Duodenal mucosa (tissue), 2 donors: ENCODE data around the gene TMEM25.

ENCODE experiments used
- H3K27ac ChIP-seq: one replicate; pipeline ENCODE4 v1.7.0; 2013; ENCODE audit warnings: low read depth, low read length
- H3K27me3 ChIP-seq, 2 donors: one replicate each; pipeline ENCODE4 v1.7.0; 2013; ENCODE audit warnings: low read length in 2 of 2, control low read depth in 1 of 2; ENCODE audit not compliant: insufficient read depth in 2 of 2, control insufficient read depth in 1 of 2
- H3K36me3 ChIP-seq, 2 donors: one replicate each; pipeline ENCODE4 v1.7.0; 2013; ENCODE audit warnings: low read length in 2 of 2, control low read depth in 1 of 2; ENCODE audit not compliant: insufficient read depth in 2 of 2, control insufficient read depth in 1 of 2
- H3K4me1 ChIP-seq, 2 donors: one replicate each; pipeline ENCODE4 v1.7.0; 2013; ENCODE audit warnings: low read length in 2 of 2, control low read depth in 1 of 2; ENCODE audit not compliant: insufficient read depth in 2 of 2, control insufficient read depth in 1 of 2
- H3K4me3 ChIP-seq, 2 donors: one replicate each; pipeline ENCODE4 v1.7.0; 2013; ENCODE audit warnings: low read length in 2 of 2, low read depth in 1 of 2
- H3K9ac ChIP-seq, 2 donors: one replicate each; pipeline ENCODE4 v1.7.0; 2013; ENCODE audit warnings: low read length in 2 of 2, low read depth in 1 of 2
- H3K9me3 ChIP-seq, 2 donors: one replicate each; pipeline ENCODE4 v1.7.0; 2013; ENCODE audit warnings: low read length in 2 of 2, control low read depth in 1 of 2; ENCODE audit not compliant: control insufficient read depth in 1 of 2

The TMEM25 gene

DNA sequence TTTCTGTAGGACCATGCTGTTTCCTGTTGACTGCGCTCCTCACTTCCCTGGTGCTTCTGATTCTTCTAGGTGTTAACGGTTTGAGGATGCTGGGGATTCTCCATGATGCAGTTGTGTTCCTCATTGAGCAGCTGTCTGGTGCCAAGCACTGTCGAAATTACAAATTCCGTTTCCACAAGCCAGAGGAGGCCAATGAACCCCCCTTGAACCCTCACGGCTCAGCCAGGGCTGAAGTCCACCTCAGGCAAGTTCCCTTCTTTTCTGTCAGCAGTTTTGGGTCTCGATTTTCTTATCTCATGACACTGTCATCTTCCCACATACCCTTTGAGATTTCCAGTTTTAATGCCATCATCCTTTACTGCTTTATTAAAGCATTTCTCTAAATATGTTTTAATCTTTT is 11.4 kb upstream of the TMEM25 start:
- Histone ChIP-seq H3K9ac (no peak overlapping the region), H3K27ac (no peak overlapping the region), H3K36me3 (peaks cover 56 to 88% of the 10 kb centered on the region in 2 donors), H3K27me3 (no peaks in the 10 kb centered on the region), H3K4me1 (no peaks in the 10 kb centered on the region), H3K9me3 (no peaks in the 10 kb centered on the region), H3K4me3 (no peak overlapping the region)

DNA sequence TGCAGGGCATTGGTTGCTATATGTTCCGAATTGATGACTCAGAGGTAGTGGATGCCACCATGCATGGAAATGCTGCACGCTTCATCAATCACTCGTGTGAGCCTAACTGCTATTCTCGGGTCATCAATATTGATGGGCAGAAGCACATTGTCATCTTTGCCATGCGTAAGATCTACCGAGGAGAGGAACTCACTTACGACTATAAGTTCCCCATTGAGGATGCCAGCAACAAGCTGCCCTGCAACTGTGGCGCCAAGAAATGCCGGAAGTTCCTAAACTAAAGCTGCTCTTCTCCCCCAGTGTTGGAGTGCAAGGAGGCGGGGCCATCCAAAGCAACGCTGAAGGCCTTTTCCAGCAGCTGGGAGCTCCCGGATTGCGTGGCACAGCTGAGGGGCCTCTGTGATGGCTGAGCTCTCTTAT is 9.1 kb upstream of the TMEM25 start:
- no peak overlapping the region for H3K4me3 ChIP-seq
- no peaks in the 10 kb centered on the region for H3K27me3 ChIP-seq
- no peak overlapping the region for H3K27ac ChIP-seq
- no peaks in the 10 kb centered on the region for H3K9me3 ChIP-seq
- H3K4me1 ChIP-seq, result peaks cover 7% of the 10 kb centered on the region in 2 donors
- H3K9ac ChIP-seq, result no peak overlapping the region
- peaks cover 37 to 70% of the 10 kb centered on the region in 2 donors for H3K36me3 ChIP-seq

DNA sequence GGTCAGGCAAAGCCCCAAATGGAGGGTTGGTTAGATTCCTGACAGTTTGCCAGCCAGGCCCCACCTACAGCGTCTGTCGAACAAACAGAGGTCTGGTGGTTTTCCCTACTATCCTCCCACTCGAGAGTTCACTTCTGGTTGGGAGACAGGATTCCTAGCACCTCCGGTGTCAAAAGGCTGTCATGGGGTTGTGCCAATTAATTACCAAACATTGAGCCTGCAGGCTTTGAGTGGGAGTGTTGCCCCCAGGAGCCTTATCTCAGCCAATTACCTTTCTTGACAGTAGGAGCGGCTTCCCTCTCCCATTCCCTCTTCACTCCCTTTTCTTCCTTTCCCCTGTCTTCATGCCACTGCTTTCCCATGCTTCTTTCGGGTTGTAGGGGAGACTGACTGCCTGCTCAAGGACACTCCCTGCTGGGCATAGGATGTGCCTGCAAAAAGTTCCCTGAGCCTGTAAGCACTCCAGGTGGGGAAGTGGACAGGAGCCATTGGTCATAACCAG is 8.4 kb upstream of the TMEM25 start:
- no peak overlapping the region for H3K27ac ChIP-seq

DNA sequence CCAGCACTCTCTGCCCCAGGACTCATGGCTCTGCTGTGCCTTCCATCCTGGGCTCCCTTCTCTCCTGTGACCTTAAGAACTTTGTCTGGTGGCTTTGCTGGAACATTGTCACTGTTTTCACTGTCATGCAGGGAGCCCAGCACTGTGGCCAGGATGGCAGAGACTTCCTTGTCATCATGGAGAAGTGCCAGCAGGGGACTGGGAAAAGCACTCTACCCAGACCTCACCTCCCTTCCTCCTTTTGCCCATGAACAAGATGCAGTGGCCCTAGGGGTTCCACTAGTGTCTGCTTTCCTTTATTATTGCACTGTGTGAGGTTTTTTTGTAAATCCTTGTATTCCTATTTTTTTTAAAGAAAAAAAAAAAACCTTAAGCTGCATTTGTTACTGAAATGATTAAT is 6.6 kb upstream of the TMEM25 start:
- H3K9me3 ChIP-seq, result no peaks in the 10 kb centered on the region
- H3K4me1 ChIP-seq, result peaks cover 31 to 32% of the 10 kb centered on the region in 2 donors
- no peak overlapping the region for H3K27ac ChIP-seq
- no peak overlapping the region for H3K4me3 ChIP-seq
- no peak overlapping the region for H3K9ac ChIP-seq
- no peaks in the 10 kb centered on the region for H3K27me3 ChIP-seq
- H3K36me3 ChIP-seq, result peaks cover 36 to 54% of the 10 kb centered on the region in 2 donors

More for the DNA sequence above, 8.4 kb upstream of the TMEM25 start:
- H3K27me3 ChIP-seq, result no peaks in the 10 kb centered on the region
- no peaks in the 10 kb centered on the region for H3K9me3 ChIP-seq
- H3K4me3 ChIP-seq, result no peak overlapping the region
- H3K4me1 ChIP-seq, result peaks cover 14% of the 10 kb centered on the region in 2 donors
- H3K9ac ChIP-seq, result no peak overlapping the region
- peaks cover 37 to 65% of the 10 kb centered on the region in 2 donors for H3K36me3 ChIP-seq

DNA sequence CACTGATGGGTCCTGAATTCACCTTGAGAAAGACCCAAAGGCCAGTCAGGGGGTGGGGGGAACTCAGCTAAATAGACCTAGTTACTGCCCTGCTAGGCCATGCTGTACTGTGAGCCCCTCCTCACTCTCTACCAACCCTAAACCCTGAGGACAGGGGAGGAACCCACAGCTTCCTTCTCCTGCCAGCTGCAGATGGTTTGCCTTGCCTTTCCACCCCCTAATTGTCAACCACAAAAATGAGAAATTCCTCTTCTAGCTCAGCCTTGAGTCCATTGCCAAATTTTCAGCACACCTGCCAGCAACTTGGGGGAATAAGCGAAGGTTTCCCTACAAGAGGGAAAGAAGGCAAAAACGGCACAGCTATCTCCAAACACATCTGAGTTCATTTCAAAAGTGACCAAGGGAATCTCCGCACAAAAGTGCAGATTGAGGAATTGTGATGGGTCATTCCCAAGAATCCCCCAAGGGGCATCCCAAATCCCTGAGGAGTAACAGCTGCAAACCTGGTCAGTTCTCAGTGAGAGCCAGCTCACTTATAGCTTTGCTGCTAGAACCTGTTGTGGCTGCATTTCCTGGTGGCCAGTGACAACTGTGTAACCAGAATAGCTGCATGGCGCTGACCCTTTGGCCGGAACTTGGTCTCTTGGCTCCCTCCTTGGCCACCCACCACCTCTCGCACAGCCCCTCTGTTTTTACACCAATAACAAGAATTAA is 6.1 kb upstream of the TMEM25 start:
- Histone ChIP-seq H3K9ac (no peak overlapping the region), H3K27ac (no peak overlapping the region), H3K4me1 (peaks cover 36 to 37% of the 10 kb centered on the region in 2 donors), H3K9me3 (no peaks in the 10 kb centered on the region), H3K27me3 (no peaks in the 10 kb centered on the region), H3K4me3 (no peak overlapping the region), H3K36me3 (peaks cover 31 to 48% of the 10 kb centered on the region in 2 donors)

DNA sequence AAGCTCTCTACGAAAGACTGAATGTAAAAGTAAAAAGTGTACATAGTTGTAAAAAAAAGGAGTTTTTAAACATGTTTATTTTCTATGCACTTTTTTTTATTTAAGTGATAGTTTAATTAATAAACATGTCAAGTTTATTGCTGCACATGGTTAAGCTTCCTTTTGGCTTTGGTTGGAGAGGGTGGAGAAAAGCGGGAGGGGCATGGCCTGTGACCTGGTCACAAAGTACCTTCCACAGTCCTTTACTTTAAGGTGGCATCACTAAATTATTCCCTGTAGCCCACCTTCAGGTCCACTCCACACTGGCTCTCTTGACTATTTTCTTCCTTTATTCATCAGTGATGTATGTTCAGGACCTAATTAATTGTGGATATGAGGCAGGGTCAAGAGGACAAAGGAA is 4.3 kb upstream of the TMEM25 start:
- peak overlapping the region in 1 of 2 donors; percentile 12 for H3K9ac ChIP-seq
- no peaks in the 10 kb centered on the region for H3K9me3 ChIP-seq
- H3K4me1 ChIP-seq, result peaks cover 42 to 46% of the 10 kb centered on the region in 2 donors
- no peaks in the 10 kb centered on the region for H3K27me3 ChIP-seq
- H3K4me3 ChIP-seq, result peak overlapping the region in 1 of 2 donors; percentile 23
- no peak overlapping the region for H3K27ac ChIP-seq
- H3K36me3 ChIP-seq, result peaks cover 15 to 30% of the 10 kb centered on the region in 2 donors

DNA sequence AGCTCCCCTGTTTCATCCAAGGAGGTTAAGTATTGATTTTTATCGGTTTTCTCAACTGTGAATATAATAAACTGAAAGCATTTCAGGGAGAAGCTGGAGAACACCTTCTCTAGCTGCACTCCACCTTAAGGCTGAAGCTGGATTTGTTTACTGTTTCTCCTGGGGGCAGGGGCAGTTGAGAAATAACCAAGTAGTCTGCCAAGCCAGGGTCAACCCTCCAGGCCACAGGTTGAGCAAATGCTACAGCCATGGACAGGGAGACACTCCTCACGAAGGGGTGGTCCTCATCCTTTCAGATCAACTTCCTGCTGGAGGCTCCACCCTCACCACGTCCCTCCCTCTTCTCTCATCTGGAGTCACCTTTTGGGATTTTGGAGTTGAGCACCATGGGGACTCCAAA is 3.9 kb upstream of the TMEM25 start, which contains the start of gene TTC36:
TSS of gene TTC36 (plus strand) at position 366 of the 400 bp plus-strand sequence. CDS start at position 387, 21 bp downstream.
- Histone ChIP-seq H3K4me3 (peak within 1 kb of the TSS in 1 of 2 donors; percentile 23), H3K27ac (no peak within 1 kb of the TSS), H3K4me1 (peaks cover 42 to 50% of the 10 kb centered on the region in 2 donors), H3K36me3 (peaks cover 11 to 26% of the 10 kb centered on the region in 2 donors), H3K9me3 (no peaks in the 10 kb centered on the region), H3K9ac (peak within 1 kb of the TSS; percentile 12 to 52), H3K27me3 (no peaks in the 10 kb centered on the region)

DNA sequence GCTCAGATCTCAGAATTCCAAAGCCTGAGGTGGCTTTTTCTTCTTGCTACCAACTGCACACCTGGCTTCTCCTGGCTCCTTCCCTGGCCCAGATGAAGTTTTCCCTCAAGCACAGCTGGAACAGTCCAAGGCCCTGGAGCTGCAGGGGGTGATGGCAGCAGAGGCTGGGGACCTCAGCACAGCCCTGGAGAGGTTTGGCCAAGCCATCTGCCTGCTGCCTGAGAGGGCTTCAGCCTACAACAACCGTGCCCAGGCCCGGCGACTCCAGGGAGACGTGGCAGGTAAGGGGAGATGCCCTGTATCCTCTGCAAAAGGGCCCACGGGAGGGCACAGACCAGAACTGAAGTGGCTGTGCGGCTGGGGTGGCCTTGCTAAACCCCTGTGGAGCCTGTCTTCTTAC is 2.5 kb upstream of the TMEM25 start:
- Histone ChIP-seq H3K9ac (peak overlapping the region in 1 of 2 donors; percentile 52), H3K27me3 (no peaks in the 10 kb centered on the region), H3K27ac (peak overlapping the region; percentile 50), H3K9me3 (no peaks in the 10 kb centered on the region), H3K36me3 (peaks cover 3 to 18% of the 10 kb centered on the region in 2 donors), H3K4me3 (peak overlapping the region in 1 of 2 donors; percentile 2), H3K4me1 (peaks cover 50 to 64% of the 10 kb centered on the region in 2 donors)

DNA sequence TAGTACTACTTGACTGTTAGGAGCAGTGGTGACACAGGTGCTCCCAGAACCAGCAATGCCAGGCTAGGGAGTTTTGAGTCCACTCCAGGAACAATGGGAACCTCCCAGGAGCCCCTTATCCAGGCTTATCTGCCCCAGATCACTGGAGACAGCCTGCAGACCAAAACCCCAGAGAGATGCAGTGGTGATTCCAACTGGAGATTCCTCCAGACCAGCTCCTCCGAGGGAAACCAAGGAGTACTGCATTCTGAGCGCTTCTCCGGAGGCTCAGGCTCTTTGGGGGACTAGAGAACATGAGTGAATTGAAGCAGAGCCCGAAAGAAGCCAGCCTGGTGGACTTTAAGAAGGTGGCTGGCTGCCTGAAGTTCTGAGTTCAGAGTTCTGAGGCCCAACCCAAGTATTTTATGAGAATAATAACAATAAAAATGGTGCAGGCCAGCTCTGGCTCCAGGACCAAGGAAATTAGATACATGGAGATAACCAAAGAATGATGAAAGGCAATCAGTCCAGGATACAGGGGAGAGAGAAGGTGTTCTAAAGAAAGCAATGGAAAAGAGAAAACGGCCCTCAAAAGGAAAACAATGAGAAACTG is 1.3 kb upstream of the TMEM25 start:
- peak overlapping the region; percentile 92 to 97 for H3K4me3 ChIP-seq
- H3K27ac ChIP-seq, result peak overlapping the region; percentile 50

DNA sequence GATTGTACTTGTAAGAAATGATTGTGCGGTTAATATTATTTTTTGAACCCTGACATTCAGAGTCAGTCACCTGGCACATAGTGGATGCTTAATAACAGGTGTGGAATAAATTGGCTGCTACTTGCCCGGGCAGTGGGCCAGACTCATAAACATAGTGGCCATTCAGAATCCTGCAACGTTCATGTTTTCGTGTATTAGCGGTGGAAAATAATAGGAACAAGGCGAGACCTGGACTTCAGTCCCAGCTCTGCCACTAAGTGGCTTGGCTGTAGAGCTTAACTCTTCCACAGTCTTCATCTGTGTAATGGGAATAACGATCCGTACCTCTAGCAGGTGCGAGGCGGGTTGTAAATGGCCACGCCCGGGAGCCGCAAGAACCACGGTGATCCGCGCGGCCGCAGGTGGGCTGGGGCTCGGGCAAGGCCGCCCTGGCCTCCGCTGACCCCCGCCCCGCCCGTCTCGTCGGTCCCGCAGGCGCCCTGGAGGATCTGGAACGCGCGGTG is 761 bp upstream of the TMEM25 start:
- peak overlapping the region; percentile 79 to 91 for H3K9ac ChIP-seq
- no peaks in the 10 kb centered on the region for H3K9me3 ChIP-seq
- peaks cover 9 to 13% of the 10 kb centered on the region in 2 donors for H3K36me3 ChIP-seq
- H3K27ac ChIP-seq, result peak overlapping the region; percentile 84
- H3K4me1 ChIP-seq, result peaks cover 65 to 77% of the 10 kb centered on the region in 2 donors
- peak overlapping the region; percentile 92 to 97 for H3K4me3 ChIP-seq
- H3K27me3 ChIP-seq, result no peaks in the 10 kb centered on the region

More for the DNA sequence above, 1.3 kb upstream of the TMEM25 start:
- Histone ChIP-seq H3K27me3 (no peaks in the 10 kb centered on the region), H3K9ac (peak overlapping the region; percentile 15 to 79), H3K4me1 (peaks cover 59 to 72% of the 10 kb centered on the region in 2 donors), H3K36me3 (peaks cover 4 to 10% of the 10 kb centered on the region in 2 donors), H3K9me3 (no peaks in the 10 kb centered on the region)
